PC-3 (cell line): ENCODE data around the gene DNAH17.

Source experiments
- EZH2 ChIP-seq: fragments of 300-600 bp; sonication (generic); IDR thresholded peaks from one replicate; pipeline ENCODE4 v1.6.1; 2017; ENCODE audit warnings: antibody characterized with exemption, mild to moderate bottlenecking, low read length; ENCODE audit not compliant: unreplicated experiment
- TF ChIP-seq, protein P1 (sequence below): fragments of 300-600 bp; sonication (generic); conservative IDR thresholded peaks from 2 replicates; pipeline ENCODE4 v1.5.1; 2017; ENCODE audit warnings: antibody characterized with exemption, low read depth, mild to moderate bottlenecking, low read length

DNA sequence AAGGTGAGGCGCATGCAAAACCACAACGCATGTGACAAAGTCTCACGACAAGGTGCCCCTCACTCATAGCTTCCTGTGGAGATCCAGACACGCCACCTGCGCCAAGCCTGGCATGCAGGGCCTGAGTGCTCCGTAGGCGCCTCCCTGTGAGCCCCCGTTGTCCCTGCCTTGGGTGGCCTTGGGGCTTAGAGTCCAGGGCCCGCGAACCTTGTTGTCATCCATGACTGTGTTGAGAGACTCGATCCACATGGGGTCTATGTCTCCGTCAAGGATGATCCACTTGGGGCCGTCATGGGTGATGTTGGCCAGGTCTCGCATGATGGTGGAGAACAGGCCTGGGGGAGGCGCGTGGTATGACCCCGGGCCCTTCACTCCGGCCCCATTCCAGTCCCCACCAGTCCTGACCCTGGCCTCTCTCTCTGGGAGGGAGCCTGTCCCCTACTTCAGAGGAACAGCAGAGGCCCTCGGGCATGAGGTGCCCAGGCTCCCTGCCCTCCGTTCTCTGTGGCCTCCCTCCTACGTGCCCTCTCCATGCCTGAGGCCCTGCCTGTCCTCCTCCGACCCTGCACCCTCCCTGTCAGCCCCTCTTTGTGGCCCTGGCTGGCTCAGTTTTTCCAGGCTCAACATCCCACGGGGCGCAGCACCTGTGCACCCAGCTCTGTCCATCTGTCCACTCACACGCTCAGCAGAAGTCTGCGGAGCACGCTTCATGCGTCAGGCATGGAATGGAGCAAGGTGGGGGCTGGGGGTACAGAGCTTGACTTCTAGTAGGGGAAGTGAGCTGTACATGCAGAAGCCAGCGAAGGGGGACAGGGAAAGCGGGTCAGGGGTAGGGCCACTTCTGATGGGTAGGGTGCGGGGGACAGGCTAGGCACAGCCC lies 85.7 kb downstream of the DNAH17 start:
- TF ChIP-seq, protein P1, sequence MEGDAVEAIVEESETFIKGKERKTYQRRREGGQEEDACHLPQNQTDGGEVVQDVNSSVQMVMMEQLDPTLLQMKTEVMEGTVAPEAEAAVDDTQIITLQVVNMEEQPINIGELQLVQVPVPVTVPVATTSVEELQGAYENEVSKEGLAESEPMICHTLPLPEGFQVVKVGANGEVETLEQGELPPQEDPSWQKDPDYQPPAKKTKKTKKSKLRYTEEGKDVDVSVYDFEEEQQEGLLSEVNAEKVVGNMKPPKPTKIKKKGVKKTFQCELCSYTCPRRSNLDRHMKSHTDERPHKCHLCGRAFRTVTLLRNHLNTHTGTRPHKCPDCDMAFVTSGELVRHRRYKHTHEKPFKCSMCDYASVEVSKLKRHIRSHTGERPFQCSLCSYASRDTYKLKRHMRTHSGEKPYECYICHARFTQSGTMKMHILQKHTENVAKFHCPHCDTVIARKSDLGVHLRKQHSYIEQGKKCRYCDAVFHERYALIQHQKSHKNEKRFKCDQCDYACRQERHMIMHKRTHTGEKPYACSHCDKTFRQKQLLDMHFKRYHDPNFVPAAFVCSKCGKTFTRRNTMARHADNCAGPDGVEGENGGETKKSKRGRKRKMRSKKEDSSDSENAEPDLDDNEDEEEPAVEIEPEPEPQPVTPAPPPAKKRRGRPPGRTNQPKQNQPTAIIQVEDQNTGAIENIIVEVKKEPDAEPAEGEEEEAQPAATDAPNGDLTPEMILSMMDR: no peak
- no peak for TF ChIP-seq EZH2
